GM23338 (cell line): ENCODE results near the gene RAB5B. TPM values are rescaled to one million over a fixed set of nuclear protein-coding genes. Genes with fewer than 3 reads are reported as not detected.

Source experiments
- ATAC-seq: fragments of 200-7000 bp; cut with Tn5 transposase; 3 replicates; pipeline ENCODE4 v1.9.1; 2020
- DNase-seq: peaks from one replicate; pipeline ENCODE4 v3.0.0-alpha.2; 2015; ENCODE audit warnings: low spot score
- H2AFZ ChIP-seq: fragments of 200-600 bp; sonication (generic); 2 replicates; pipeline ENCODE4 v1.8.0; 2016; ENCODE audit warnings: antibody characterized with exemption, mild to moderate bottlenecking, moderate library complexity
- H3F3A ChIP-seq: fragments of 200-600 bp; sonication (generic); replicated peaks from 2 replicates; pipeline ENCODE4 v1.8.0; 2017; ENCODE audit warnings: antibody characterized with exemption, mixed run types, low read depth
- H3K27ac ChIP-seq: fragments of 200-600 bp; sonication (generic); 2 replicates; pipeline ENCODE4 v1.6.1; 2016; ENCODE audit warnings: low read depth
- H3K27me3 ChIP-seq: fragments of 200-600 bp; sonication (generic); 2 replicates; pipeline ENCODE4 v1.8.0; 2016; ENCODE audit warnings: mild to moderate bottlenecking, mixed run types, moderate library complexity; ENCODE audit not compliant: insufficient read depth
- H3K36me3 ChIP-seq: fragments of 200-600 bp; sonication (generic); 2 replicates; pipeline ENCODE4 v1.8.0; 2016; ENCODE audit warnings: mild to moderate bottlenecking; ENCODE audit not compliant: insufficient read depth
- H3K4me1 ChIP-seq: fragments of 200-600 bp; sonication (generic); 2 replicates; pipeline ENCODE4 v1.8.0; 2016; ENCODE audit warnings: mild to moderate bottlenecking, moderate library complexity; ENCODE audit not compliant: insufficient read depth
- H3K4me2 ChIP-seq: fragments of 200-600 bp; sonication (generic); 2 replicates; pipeline ENCODE4 v1.7.1; 2017; ENCODE audit warnings: mixed run types
- H3K4me3 ChIP-seq: fragments of 200-600 bp; sonication (generic); 2 replicates; pipeline ENCODE4 v1.6.1; 2016; ENCODE audit warnings: mixed run types
- H3K79me2 ChIP-seq: fragments of 200-600 bp; sonication (generic); replicated peaks from 2 replicates; pipeline ENCODE4 v1.8.0; 2017; ENCODE audit warnings: mild to moderate bottlenecking; ENCODE audit not compliant: insufficient read depth
- H3K9me2 ChIP-seq: fragments of 200-600 bp; sonication (generic); 2 replicates; pipeline ENCODE4 v1.8.0; 2017; ENCODE audit not compliant: insufficient read depth
- H4K20me1 ChIP-seq: fragments of 200-600 bp; sonication (generic); replicated peaks from 2 replicates; pipeline ENCODE4 v1.8.0; 2017; ENCODE audit warnings: mild to moderate bottlenecking; ENCODE audit not compliant: insufficient read depth
- H3K27ac Mint-ChIP-seq: 2 replicates; pipeline ENCODE4 v1.8.0; 2020; ENCODE audit warnings: inconsistent platforms, mild to moderate bottlenecking, moderate library complexity, mixed read lengths
- H3K27me3 Mint-ChIP-seq: 3 replicates; pipeline ENCODE4 v1.8.0; 2022; ENCODE audit warnings: low read depth, mild to moderate bottlenecking, moderate library complexity, mixed read lengths, inconsistent platforms; ENCODE audit not compliant: insufficient read depth, poor library complexity
- H3K36me3 Mint-ChIP-seq: 3 replicates; pipeline ENCODE4 v1.8.0; 2021; ENCODE audit warnings: low read depth, mild to moderate bottlenecking, inconsistent platforms, moderate library complexity, mixed read lengths
- H3K4me1 Mint-ChIP-seq: 3 replicates; pipeline ENCODE4 v1.8.0; 2020; ENCODE audit warnings: mild to moderate bottlenecking, inconsistent platforms, mixed read lengths
- H3K4me3 Mint-ChIP-seq: 3 replicates; pipeline ENCODE4 v1.8.0; 2021; ENCODE audit warnings: moderate library complexity, mild to moderate bottlenecking, inconsistent platforms, mixed read lengths
- H3K9me3 Mint-ChIP-seq: 3 replicates; pipeline ENCODE4 v1.8.0; 2020; ENCODE audit warnings: moderate library complexity, mild to moderate bottlenecking, inconsistent platforms, mixed read lengths
- CREB1 ChIP-seq: fragments of 250-450 bp; sonication (Bioruptor Pico); IDR thresholded peaks from 2 replicates; pipeline ENCODE4 v1.5.0; 2020; ENCODE audit warnings: low read depth, mild to moderate bottlenecking, moderate library complexity
- CTCF ChIP-seq, 2 experiments: fragments of 200-600 bp in 1 of 2; sonication (generic) in 1 of 2; conservative IDR thresholded peaks; 2 replicates each; pipeline versions ENCODE4 v1.5.1 to v1.6.1; 2016 to 2017; ENCODE audit warnings: antibody characterized with exemption in 2 of 2, low read depth in 2 of 2, mild to moderate bottlenecking in 2 of 2, moderate library complexity in 1 of 2
- EZH2 ChIP-seq: fragments of 200-600 bp; sonication (generic); IDR thresholded peaks from one replicate; pipeline ENCODE4 v1.8.0; 2017; ENCODE audit warnings: antibody characterized with exemption, mild to moderate bottlenecking, low read depth; ENCODE audit not compliant: unreplicated experiment
- JUNB ChIP-seq: IDR thresholded peaks from one replicate; pipeline ENCODE4 v1.6.1; 2016; ENCODE audit warnings: antibody characterized with exemption; ENCODE audit not compliant: unreplicated experiment
- POLR2AphosphoS5 ChIP-seq: IDR thresholded peaks from 2 replicates; pipeline ENCODE4 v1.6.1; 2016; ENCODE audit warnings: antibody characterized with exemption, low read depth
- STAT1 ChIP-seq: IDR thresholded peaks from one replicate; pipeline ENCODE4 v1.6.1; 2016; ENCODE audit warnings: antibody characterized with exemption; ENCODE audit not compliant: unreplicated experiment
- ZNF114 ChIP-seq: fragments of 250-450 bp; sonication (Bioruptor Pico); IDR thresholded peaks from 2 replicates; pipeline ENCODE4 v1.5.0; 2020; ENCODE audit warnings: mild to moderate bottlenecking, moderate library complexity
- ZNF331 ChIP-seq: fragments of 250-450 bp; sonication (Bioruptor Pico); IDR thresholded peaks from 2 replicates; pipeline ENCODE4 v1.5.0; 2020; ENCODE audit warnings: low read depth, mild to moderate bottlenecking, moderate library complexity
- ZNF462 ChIP-seq: fragments of 250-450 bp; sonication (Bioruptor Pico); IDR thresholded peaks from 2 replicates; pipeline ENCODE4 v1.5.0; 2020; ENCODE audit warnings: mild to moderate bottlenecking, moderate library complexity
- polyA plus RNA-seq: library from polyadenylated mRNA; unstranded; fragments of >200 nt; fragmentation: Nextera tagmentation; extraction: Ambion mirVana; gene quantifications from 2 replicates; pipeline ENCODE4 v1.2.1, GENCODE V29; 2016
- total RNA-seq: library from RNA; depleted of rRNA; stranded (reverse); fragments of >200 nt; shearing (Covaris generic); gene quantifications from 2 replicates; pipeline ENCODE4 v1.2.3, GENCODE V29; 2014

Gene RAB5B
- total and polyA plus RNA-seq, 2 experiments from 2014 or later = 19.7 to 46.5 TPM

- no peak for TF ChIP-seq CTCF (conservative IDR thresholded peaks at IDR 0.05; ENCODE audit: low read depth in 2 of 2)
- no peak for TF ChIP-seq ZNF331 (CRISPR knock-in tag)
- TF ChIP-seq EZH2 = no peak
- no peak for TF ChIP-seq STAT1
- TF ChIP-seq JUNB = no peak
- TF ChIP-seq ZNF462 (CRISPR knock-in tag) = no peak
- no peak for TF ChIP-seq CREB1 (CRISPR knock-in tag)
- TF ChIP-seq POLR2AphosphoS5 = no peak
These were observed 40.3 kb downstream of the RAB5B start (continued) for GRCh38 chr12:56014205-56014604.

- H4K20me1 ChIP-seq = no peaks in the 10 kb centered on the region
- no peak overlapping the region for H3K27ac ChIP-seq
- H3F3A ChIP-seq = peaks cover 20% of the 10 kb centered on the region; the same call in 1 of the 2 replicates
- no peak overlapping the region for H3K4me3 ChIP-seq
- no peaks in the 10 kb centered on the region for H3K9me2 ChIP-seq
- TF ChIP-seq EZH2 = no peak
- TF ChIP-seq ZNF114 (CRISPR knock-in tag) = no peak
- no peak overlapping the region for H3K4me2 ChIP-seq
- peaks cover 24% of the 10 kb centered on the region for H3K4me1 Mint-ChIP-seq
- H3K4me1 ChIP-seq = peaks cover 18% of the 10 kb centered on the region
- no peak for DNase-seq
- H2AFZ ChIP-seq = no peak overlapping the region
- no peak overlapping the region for H3K4me3 Mint-ChIP-seq
- ATAC-seq = no peak
- H3K36me3 Mint-ChIP-seq = peaks cover 10% of the 10 kb centered on the region; the same call in 1 of the 3 replicates
- no peaks in the 10 kb centered on the region for H3K27me3 ChIP-seq
- H3K36me3 ChIP-seq = no peaks in the 10 kb centered on the region; the same call in 1 of the 2 replicates
- no peaks in the 10 kb centered on the region for H3K9me3 Mint-ChIP-seq
- H3K27me3 Mint-ChIP-seq = peaks cover 16% of the 10 kb centered on the region
- H3K27ac Mint-ChIP-seq = no peak overlapping the region
- H3K79me2 ChIP-seq = peaks cover 3% of the 10 kb centered on the region; the same call in 1 of the 2 replicates
These were observed 43.3 kb downstream of the RAB5B start for GRCh38 chr12:56017181-56017580.
